H1 (cell line): ENCODE results near the gene IRF4. TPM values are rescaled to one million over a fixed set of nuclear protein-coding genes. Genes with fewer than 3 reads are reported as not detected.

Experiments
- CTCF ChIA-PET: fragments of 300-600 bp; sonication (Branson Sonifier 250); formaldehyde crosslinking; loops from one replicate; lab custom pipeline; 2021; ENCODE audit not compliant: partially characterized antibody; lab: Charles Lee
- POLR2A ChIA-PET: fragments of 300-600 bp; sonication (Branson Sonifier 250); formaldehyde crosslinking; loops from one replicate; lab custom pipeline; 2021; ENCODE audit warnings: inconsistent platforms; ENCODE audit not compliant: partially characterized antibody; lab: Charles Lee
- DNase-seq, 2 experiments: peaks; one replicate each; pipeline versions ENCODE4 v3.0.0 to v3.0.0-alpha.2; 2010 to 2022; ENCODE audit warnings: low spot score in 2 of 2, low read depth in 1 of 2, mixed read lengths in 1 of 2
- FAIRE-seq: peaks from 2 replicates; lab custom pipeline; 2011; peaks lifted over from hg19 to GRCh38; lab: Jason Lieb, UNC
- H2AFZ ChIP-seq: 2 replicates; pipeline ENCODE4 v1.8.1; 2012; ENCODE audit warnings: low read length, inconsistent platforms
- H2AK5ac ChIP-seq: 2 replicates; pipeline ENCODE4 v1.6.1; 2013; ENCODE audit warnings: low read depth, low read length
- H2BK120ac ChIP-seq: replicated peaks from 2 replicates; pipeline ENCODE3; 2013; ENCODE audit warnings: low read depth, low read length, inconsistent platforms
- H2BK12ac ChIP-seq: 2 replicates; pipeline ENCODE4 v1.6.1; 2013; ENCODE audit warnings: low read depth, low read length
- H2BK15ac ChIP-seq: 2 replicates; pipeline ENCODE4 v1.6.1; 2013; ENCODE audit warnings: low read length
- H2BK20ac ChIP-seq: 2 replicates; pipeline ENCODE4 v1.6.1; 2013; ENCODE audit warnings: low read length
- H2BK5ac ChIP-seq: 2 replicates; pipeline ENCODE4 v1.6.1; 2013; ENCODE audit warnings: low read depth, low read length
- H3K14ac ChIP-seq: 2 replicates; pipeline ENCODE4 v1.6.1; 2013; ENCODE audit warnings: inconsistent platforms; ENCODE audit not compliant: insufficient read length
- H3K18ac ChIP-seq: 2 replicates; pipeline ENCODE4 v1.6.1; 2013; ENCODE audit warnings: low read length; ENCODE audit errors: extremely low read depth
- H3K23ac ChIP-seq: 2 replicates; pipeline ENCODE4 v1.6.1; 2013; ENCODE audit warnings: inconsistent platforms; ENCODE audit not compliant: insufficient read length
- H3K23me2 ChIP-seq: 2 replicates; pipeline ENCODE4 v1.6.1; 2013; ENCODE audit warnings: low read depth, low read length
- H3K27ac ChIP-seq: 2 replicates; pipeline ENCODE4 v1.6.1; 2011; ENCODE audit warnings: low read depth, low read length, inconsistent platforms
- H3K27me3 ChIP-seq, 4 experiments: replicated peaks in 1 of 4; 1 replicate in 1 of 4; 2 replicates in 3 of 4; pipeline versions ENCODE4 v1.6.1 to v1.8.1; 2011 to 2013; ENCODE audit warnings: low read length in 3 of 4, mild to moderate bottlenecking in 3 of 4, inconsistent platforms in 2 of 4, mixed read lengths in 2 of 4, moderate library complexity in 1 of 4; ENCODE audit not compliant: control insufficient read depth in 3 of 4, insufficient read depth in 3 of 4; ENCODE audit errors: extremely low read depth in 1 of 4
- H3K36me3 ChIP-seq, 4 experiments: 2 replicates each; pipeline versions ENCODE4 v1.6.1 to v1.8.1; 2011 to 2013; ENCODE audit warnings: mild to moderate bottlenecking in 4 of 4, low read length in 3 of 4, moderate library complexity in 2 of 4, control low read depth in 1 of 4, inconsistent platforms in 1 of 4; ENCODE audit not compliant: insufficient read depth in 4 of 4, control insufficient read depth in 2 of 4
- H3K4ac ChIP-seq: replicated peaks from 2 replicates; pipeline ENCODE3; 2013; ENCODE audit warnings: low read length, low read depth, mixed read lengths, inconsistent platforms; ENCODE audit not compliant: insufficient read length
- H3K4me1 ChIP-seq, 4 experiments: replicated peaks in 1 of 4; 1 replicate in 1 of 4; 2 replicates in 3 of 4; pipeline versions ENCODE4 v1.6.1 to v1.8.1; 2011 to 2013; ENCODE audit warnings: low read length in 3 of 4, inconsistent platforms in 2 of 4, mixed read lengths in 1 of 4; ENCODE audit not compliant: insufficient read depth in 4 of 4, control insufficient read depth in 3 of 4
- H3K4me2 ChIP-seq, 2 experiments: 2 replicates each; pipeline versions ENCODE4 v1.6.1 to v1.8.1; 2011 to 2013; ENCODE audit warnings: low read depth in 2 of 2, low read length in 2 of 2, control low read depth in 1 of 2, inconsistent platforms in 1 of 2, mild to moderate bottlenecking in 1 of 2; ENCODE audit not compliant: insufficient read depth in 1 of 2
- H3K4me3 ChIP-seq, 4 experiments: fragments of 200-600, 300-600 bp in 1 of 4; sonication (generic), shearing (Covaris generic), sonication (Bioruptor Twin) in 1 of 4; 2 replicates each; pipeline versions ENCODE4 v1.5.1 to v1.8.1; 2011 to 2016; ENCODE audit warnings: low read length in 4 of 4, low read depth in 3 of 4, control low read depth in 2 of 4, inconsistent platforms in 2 of 4, mild to moderate bottlenecking in 2 of 4, mixed read lengths in 1 of 4, moderate library complexity in 1 of 4; ENCODE audit not compliant: insufficient read depth in 2 of 4; ENCODE audit errors: extremely low read depth in 1 of 4
- H3K56ac ChIP-seq: replicated peaks from 2 replicates; pipeline ENCODE3; 2013; ENCODE audit warnings: low read depth, mild to moderate bottlenecking, mixed read lengths, low read length, inconsistent platforms; ENCODE audit not compliant: insufficient read length
- H3K79me1 ChIP-seq: 2 replicates; pipeline ENCODE4 v1.6.1; 2013; ENCODE audit warnings: low read depth, low read length, control low read depth
- H3K79me2 ChIP-seq, 2 experiments: 2 replicates each; pipeline versions ENCODE4 v1.6.1 to v1.8.1; 2012 to 2013; ENCODE audit warnings: low read length in 2 of 2, mild to moderate bottlenecking in 2 of 2, inconsistent platforms in 1 of 2; ENCODE audit not compliant: insufficient read depth in 2 of 2, control insufficient read depth in 1 of 2
- H3K9ac ChIP-seq, 4 experiments: replicated peaks in 1 of 4; 1 replicate in 1 of 4; 2 replicates in 3 of 4; pipeline versions ENCODE4 v1.6.1 to v1.8.1; 2011 to 2013; ENCODE audit warnings: low read depth in 3 of 4, low read length in 3 of 4, control low read depth in 2 of 4, mild to moderate bottlenecking in 2 of 4, moderate library complexity in 2 of 4, inconsistent platforms in 1 of 4; ENCODE audit errors: extremely low read depth in 1 of 4
- H3K9me3 ChIP-seq, 2 experiments: 2 replicates each; pipeline versions ENCODE4 v1.6.1 to v1.8.1; 2012 to 2013; ENCODE audit warnings: mild to moderate bottlenecking in 2 of 2, moderate library complexity in 2 of 2, control low read depth in 1 of 2, inconsistent platforms in 1 of 2, low read depth in 1 of 2, low read length in 1 of 2, mixed read lengths in 1 of 2; ENCODE audit not compliant: insufficient read depth in 2 of 2
- H4K20me1 ChIP-seq, 2 experiments: replicated peaks in 1 of 2; 2 replicates each; pipeline versions ENCODE3 to v1.8.1; 2011 to 2013; ENCODE audit warnings: inconsistent platforms in 2 of 2, low read length in 2 of 2, mild to moderate bottlenecking in 1 of 2; ENCODE audit not compliant: insufficient read depth in 2 of 2, control insufficient read depth in 1 of 2
- H4K5ac ChIP-seq: 2 replicates; pipeline ENCODE4 v1.6.1; 2013; ENCODE audit warnings: low read length, low read depth, mixed read lengths, inconsistent platforms; ENCODE audit not compliant: insufficient read length
- H4K8ac ChIP-seq: 2 replicates; pipeline ENCODE4 v1.8.0; 2013; ENCODE audit warnings: mild to moderate bottlenecking, moderate library complexity, low read length, inconsistent platforms; ENCODE audit not compliant: insufficient read depth; ENCODE audit errors: extremely low read depth
- H4K91ac ChIP-seq: replicated peaks from 2 replicates; pipeline ENCODE3; 2013; ENCODE audit warnings: low read length, mixed read lengths, inconsistent platforms; ENCODE audit not compliant: insufficient read length
- ATF2 ChIP-seq: IDR thresholded peaks from 2 replicates; pipeline ENCODE4 v1.6.1; 2012; ENCODE audit warnings: low read length, inconsistent platforms
- CEBPB ChIP-seq: IDR thresholded peaks from 2 replicates; pipeline ENCODE4 v1.6.1; 2012; ENCODE audit warnings: low read depth, low read length
- CHD1 ChIP-seq: IDR thresholded peaks from 2 replicates; pipeline ENCODE4 v1.6.1; 2012; ENCODE audit warnings: low read depth, low read length, improper control_type of control experiment
- CHD2 ChIP-seq: IDR thresholded peaks from 2 replicates; pipeline ENCODE4 v1.6.1; 2012; ENCODE audit warnings: low read length, improper control_type of control experiment
- EZH2 ChIP-seq: fragments of 200-600 bp; sonication (generic); IDR thresholded peaks from 2 replicates; pipeline ENCODE4 v1.7.1; 2012; ENCODE audit warnings: low read depth, mild to moderate bottlenecking, moderate library complexity, low read length, inconsistent platforms; ENCODE audit not compliant: severe bottlenecking
- KDM5A ChIP-seq: fragments of 200-600 bp; IDR thresholded peaks from 2 replicates; pipeline ENCODE4 v1.7.1; 2012; ENCODE audit warnings: mild to moderate bottlenecking, low read length, inconsistent platforms, mixed read lengths
- RFX5 ChIP-seq: IDR thresholded peaks from 2 replicates; pipeline ENCODE4 v1.6.1; 2011; ENCODE audit warnings: low read depth, low read length, improper control_type of control experiment, borderline replicate concordance
- SAP30 ChIP-seq: fragments of 300-600 bp; sonication (generic); IDR thresholded peaks from 2 replicates; pipeline ENCODE4 v1.7.1; 2012; ENCODE audit warnings: low read length, moderate library complexity, mild to moderate bottlenecking, inconsistent platforms; ENCODE audit not compliant: insufficient read depth, insufficient replicate concordance
- SP2 ChIP-seq: IDR thresholded peaks from 2 replicates; pipeline ENCODE4 v1.6.1; 2012; ENCODE audit warnings: mild to moderate bottlenecking, low read length, inconsistent platforms
- TBP ChIP-seq: IDR thresholded peaks from 2 replicates; pipeline ENCODE4 v1.6.1; 2011; ENCODE audit warnings: low read depth, low read length, improper control_type of control experiment
- ZNF274 ChIP-seq: IDR thresholded peaks from 2 replicates; pipeline ENCODE4 v1.7.0; 2012; ENCODE audit warnings: low read length, borderline replicate concordance; ENCODE audit errors: extremely low read depth
- WGBS, 2 experiments: shearing (Covaris generic) in 1 of 2; methylation state at CpG; one replicate each; pipeline versions ENCODE4 v1.1.6 to v1.1.7; 2013 to 2015; ENCODE audit warnings: low lambda C conversion rate in 2 of 2, mixed read lengths in 2 of 2, inconsistent platforms in 1 of 2, low coverage in 1 of 2, missing lambda C conversion rate in 1 of 2; ENCODE audit not compliant: insufficient replicate concordance in 2 of 2, insufficient coverage in 1 of 2, insufficient read length in 1 of 2; ENCODE audit errors: extremely low coverage in 1 of 2, missing lambda C conversion rate in 1 of 2; 5-methylcytosine and 5-hydroxymethylcytosine counted together
- polyA plus RNA-seq, 7 experiments: library from polyadenylated mRNA; depleted of rRNA in 3 of 7; stranded (reverse) in 5 of 7; unstranded in 2 of 7; fragments of >200 nt in 5 of 7; fragments of 200-250 nt in 2 of 7; gene quantifications; 1 replicate in 5 of 7; 2 replicates in 1 of 7; 4 replicates in 1 of 7; pipeline versions ENCODE4 v1.2.1 to v1.2.3, GENCODE V29; 2011 to 2013; ENCODE audit warnings: missing spikeins in 2 of 7, mixed read lengths in 2 of 7
- total RNA-seq: library from RNA; stranded (reverse); fragmentation: NEBNext Ultra II Directional; extraction: Animal tissue kit (Norgen Biotek cat#: 25700); gene quantifications from 2 replicates; pipeline ENCODE4 v1.2.1, GENCODE V29; 2021

IRF4 gene
- total and polyA plus RNA-seq, 2 of the 8 experiments (the other 6 are each of a cell fraction or from before 2014, with no cell fraction given): 0.77 to 2.1 TPM

GRCh38 chr6:402901-403658, 11.5 kb downstream of the IRF4 start:
- Histone ChIP-seq H4K20me1 (no peaks in the 10 kb centered on the region), H3K9ac (no peak overlapping the region), H3K27me3 (no peaks in the 10 kb centered on the region), H3K23me2 (no peaks in the 10 kb centered on the region), H3K23ac (no peak overlapping the region), H3K4me1 (peaks cover 0 to 3% (median 0%) of the 10 kb centered on the region in 4 experiments; a peak in 1 of 7 replicates), H3K9me3 (no peaks in the 10 kb centered on the region), H2BK5ac (no peak overlapping the region), H3K4ac (no peak overlapping the region), H4K5ac (no peak overlapping the region), H2AFZ (no peak overlapping the region), H2BK12ac (no peak overlapping the region), H2BK15ac (no peak overlapping the region), H3K79me2 (no peaks in the 10 kb centered on the region), H2AK5ac (no peak overlapping the region), H3K27ac (no peak overlapping the region), H3K4me3 (no peak overlapping the region), H4K91ac (no peak overlapping the region), H3K56ac (no peak overlapping the region), H3K14ac (no peak overlapping the region), H2BK20ac (no peak overlapping the region), H3K36me3 (no peaks in the 10 kb centered on the region; a peak in 1 of 8 replicates), H3K4me2 (no peak overlapping the region), H4K8ac (no peak overlapping the region), H2BK120ac (no peak overlapping the region), H3K18ac (no peak overlapping the region), H3K79me1 (no peaks in the 10 kb centered on the region)
- POLR2A ChIA-PET: interaction anchor here (1.4 kb wide), 1 partner anchor 11 kb away, joined by 6 read pairs; no protein-coding TSS in a partner anchor
- DNase-seq (no peak), FAIRE-seq (no peak)
- CTCF ChIA-PET: interaction anchor here (0.6 to 1.4 kb wide), 5 partner anchors 11 to 220 kb away, joined by 3 to 5 read pairs (median 4); no protein-coding TSS in a partner anchor
- TF ChIP-seq CHD1 (no peak), TBP (no peak), ATF2 (no peak), RFX5 (no peak), KDM5A (no peak), CHD2 (no peak), ZNF274 (no peak), CEBPB (no peak), SP2 (no peak), EZH2 (no peak), SAP30 (no peak)
- WGBS, 2 experiments: 85% methylated on average over 15 of the region's 17 CpGs; no CpG with 5 or more reads in 1 of the 2 experiments
